T-cell (primary cell): ENCODE results near the gene PTEN. TPM values are rescaled to one million over a fixed set of nuclear protein-coding genes. Genes with fewer than 3 reads are reported as not detected.

Experiments used
- ATAC-seq, 4 experiments: fragments of 200-7000 bp in 3 of 4; fragments of 150-1000 bp in 1 of 4; cut with Tn5 transposase; replicated peaks in 1 of 4; 1 replicate in 3 of 4; 2 replicates in 1 of 4; pipeline ENCODE4 v1.10.0; 2021; ENCODE audit warnings: moderate library complexity in 3 of 4, mild to moderate bottlenecking in 2 of 4, moderate number of reproducible peaks in 1 of 4
- CTCF ChIA-PET, 2 donors: fragments of 300-600 bp; sonication (Branson Sonifier 250); formaldehyde crosslinking; loops; one replicate each; lab custom pipeline; 2022; ENCODE audit warnings: antibody characterized with exemption in 2 of 2; lab: Charles Lee
- POLR2A ChIA-PET, 2 donors: fragments of 300-600 bp; sonication (Branson Sonifier 250); formaldehyde crosslinking; loops; one replicate each; lab custom pipeline; 2022; ENCODE audit warnings: antibody characterized with exemption in 2 of 2; lab: Charles Lee
- DNase-seq, 35 experiments: peaks; one replicate each; pipeline versions ENCODE4 v3.0.0 to v3.0.0-alpha.2; 2013 to 2023
- H3K27ac ChIP-seq: one replicate; pipeline ENCODE4 v1.5.1; 2013; ENCODE audit warnings: low read length
- H3K27me3 ChIP-seq, 2 experiments: replicated peaks in 1 of 2; 1 replicate in 1 of 2; 2 replicates in 1 of 2; pipeline versions ENCODE4 v1.6.1 to v1.7.0; 2013; ENCODE audit warnings: low read length in 1 of 2, mixed read lengths in 1 of 2; ENCODE audit not compliant: control insufficient read depth in 2 of 2, insufficient read depth in 2 of 2; ENCODE audit errors: extremely low read depth in 1 of 2
- H3K36me3 ChIP-seq, 2 donors: 1 replicate in 1 of 2; 2 replicates in 1 of 2; pipeline versions ENCODE4 v1.6.1 to v1.7.0; 2013; ENCODE audit warnings: low read length in 1 of 2; ENCODE audit not compliant: control insufficient read depth in 2 of 2, insufficient read depth in 1 of 2; ENCODE audit errors: extremely low read depth in 1 of 2
- H3K4me1 ChIP-seq, 2 experiments: 1 replicate in 1 of 2; 2 replicates in 1 of 2; pipeline versions ENCODE4 v1.6.1 to v1.7.0; 2013; ENCODE audit warnings: low read length in 2 of 2, mixed read lengths in 1 of 2; ENCODE audit not compliant: insufficient read depth in 2 of 2, control insufficient read depth in 1 of 2; ENCODE audit errors: extremely low read depth in 1 of 2
- H3K4me3 ChIP-seq, 2 donors: 1 replicate in 1 of 2; 2 replicates in 1 of 2; pipeline versions ENCODE4 v1.5.1 to v1.7.0; 2013; ENCODE audit warnings: mild to moderate bottlenecking in 2 of 2, low read length in 1 of 2, moderate library complexity in 1 of 2; ENCODE audit not compliant: control insufficient read depth in 1 of 2; ENCODE audit errors: extremely low read depth in 1 of 2
- H3K9me3 ChIP-seq: 2 replicates; pipeline ENCODE4 v1.7.0; 2013
- H3K27ac Mint-ChIP-seq, 2 donors: one replicate each; pipeline ENCODE4 v1.8.0; 2020 to 2021; ENCODE audit warnings: mild to moderate bottlenecking in 2 of 2, mixed read lengths in 2 of 2
- H3K27me3 Mint-ChIP-seq, 2 donors: one replicate each; pipeline ENCODE4 v1.8.0; 2021 to 2022; ENCODE audit warnings: mixed read lengths in 2 of 2
- H3K36me3 Mint-ChIP-seq: one replicate; pipeline ENCODE4 v1.8.0; 2021; ENCODE audit warnings: mixed read lengths
- H3K4me1 Mint-ChIP-seq, 3 donors: one replicate each; pipeline ENCODE4 v1.8.0; 2020 to 2022; ENCODE audit warnings: mixed read lengths in 3 of 3, mild to moderate bottlenecking in 1 of 3
- H3K4me3 Mint-ChIP-seq, 3 donors: one replicate each; pipeline ENCODE4 v1.8.0; 2020 to 2022; ENCODE audit warnings: mild to moderate bottlenecking in 3 of 3, mixed read lengths in 3 of 3, moderate library complexity in 3 of 3
- H3K9me3 Mint-ChIP-seq, 3 donors: one replicate each; pipeline ENCODE4 v1.8.0; 2020 to 2022; ENCODE audit warnings: mixed read lengths in 3 of 3
- WGBS: methylation state at CpG from one replicate; pipeline ENCODE4 v1.1.5; 2013; ENCODE audit warnings: missing lambda C conversion rate; ENCODE audit not compliant: insufficient coverage; 5-methylcytosine and 5-hydroxymethylcytosine counted together
- total RNA-seq, 35 experiments: library from RNA in 6 of 35; stranded (reverse) in 6 of 35; fragments of 120-200 nt in 1 of 35; gene quantifications; one replicate each; pipeline versions ENCODE4 v1.2.1 to v1.2.4 and lab custom pipeline; 2013 to 2026

PTEN gene
- total RNA-seq, 5 donors from 2014 or later (not counting 1 experiment from before 2014, with no cell fraction given) = 59.9 to 98.7 (median 66.9) TPM

DNA sequence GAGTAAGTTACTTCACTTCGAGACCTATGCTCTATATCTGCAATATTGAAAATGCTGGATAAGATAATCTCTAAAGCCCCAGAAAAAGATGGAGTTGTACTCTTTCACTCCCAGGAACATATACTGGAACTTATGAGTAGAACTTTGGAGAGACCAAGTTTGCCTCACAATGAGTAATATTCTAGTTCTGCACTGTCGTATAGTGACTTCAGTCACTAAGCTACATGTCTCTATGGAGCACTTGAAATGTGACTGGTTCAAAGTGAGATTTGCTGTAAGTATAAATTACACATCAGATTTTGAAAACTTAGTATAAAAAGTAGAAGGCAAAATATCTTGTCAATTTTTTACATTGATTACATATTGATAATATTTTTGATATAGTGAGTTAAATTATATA is 116.4 kb downstream of the PTEN start:
- Mint-ChIP-seq H3K4me3 (no peak overlapping the region), H3K36me3 (no peaks in the 10 kb centered on the region), H3K9me3 (peaks cover 0 to 5% (median 0%) of the 10 kb centered on the region in 3 donors), H3K27me3 (no peaks in the 10 kb centered on the region), H3K4me1 (peaks cover 0 to 2% (median 0%) of the 10 kb centered on the region in 3 donors), H3K27ac (no peak overlapping the region)
- Histone ChIP-seq H3K36me3 (no peaks in the 10 kb centered on the region), H3K4me1 (no peaks in the 10 kb centered on the region), H3K27me3 (peaks cover 0 to 3% of the 10 kb centered on the region in 2 experiments), H3K27ac (no peak overlapping the region), H3K9me3 (no peaks in the 10 kb centered on the region), H3K4me3 (no peak overlapping the region)
- no CpG with 5 or more reads among the region's 2 CpGs for WGBS
- ChIA-PET POLR2A (no interaction called here), CTCF (no interaction called here)
- DNase-seq = no peak
- ATAC-seq = no peak

- Mint-ChIP-seq H3K9me3 (peaks cover 0 to 5% (median 0%) of the 10 kb centered on the region in 3 donors), H3K4me1 (peaks cover 0 to 5% (median 3%) of the 10 kb centered on the region in 3 donors), H3K27me3 (no peaks in the 10 kb centered on the region), H3K36me3 (no peaks in the 10 kb centered on the region), H3K27ac (no peak overlapping the region), H3K4me3 (no peak overlapping the region)
- CTCF ChIA-PET = no interaction called here
- Histone ChIP-seq H3K4me3 (no peak overlapping the region), H3K4me1 (no peaks in the 10 kb centered on the region), H3K36me3 (no peaks in the 10 kb centered on the region), H3K9me3 (no peaks in the 10 kb centered on the region), H3K27me3 (peaks cover 0 to 3% of the 10 kb centered on the region in 2 experiments), H3K27ac (no peak overlapping the region)
- 100% methylated on average over 2 of the region's 2 CpGs for WGBS
- ATAC-seq = no peak
- POLR2A ChIA-PET = no interaction called here
- no peak for DNase-seq
Observed at GRCh38 chr10:87983716-87984115, 120.3 kb downstream of the PTEN start.

GRCh38 chr10:87987206-87987605 is 123.8 kb downstream of the PTEN start:
- Histone ChIP-seq H3K4me3 (no peak overlapping the region), H3K9me3 (no peaks in the 10 kb centered on the region), H3K4me1 (no peaks in the 10 kb centered on the region), H3K27ac (no peak overlapping the region), H3K27me3 (peaks cover 0 to 2% of the 10 kb centered on the region in 2 experiments), H3K36me3 (no peaks in the 10 kb centered on the region)
- no peaks in the 10 kb centered on the region for H3K36me3 Mint-ChIP-seq
- ChIA-PET POLR2A (interaction anchor here in 1 of 2 donors (1.0 kb wide), 1 partner anchor 172 kb away, joined by 3 read pairs; no protein-coding TSS in a partner anchor), CTCF (interaction anchor here (0.7 to 1.1 kb wide), 2 partner anchors 128 to 209 kb away, joined by 3 read pairs; no protein-coding TSS in a partner anchor)
- WGBS = no CpG with 5 or more reads among the region's 2 CpGs
- no peak overlapping the region for H3K27ac Mint-ChIP-seq
- DNase-seq (no peak), ATAC-seq (no peak)
- no peak overlapping the region for H3K4me3 Mint-ChIP-seq
- H3K9me3 Mint-ChIP-seq = peaks cover 0 to 5% (median 0%) of the 10 kb centered on the region in 3 donors
- peaks cover 0 to 5% (median 3%) of the 10 kb centered on the region in 3 donors for H3K4me1 Mint-ChIP-seq
- no peaks in the 10 kb centered on the region for H3K27me3 Mint-ChIP-seq

GRCh38 chr10:87991946-87992345 is 128.5 kb downstream of the PTEN start:
- H3K27me3 ChIP-seq = no peaks in the 10 kb centered on the region
- peaks cover 0 to 4% of the 10 kb centered on the region in 2 experiments for H3K4me1 ChIP-seq
- ATAC-seq (no peak), DNase-seq (no peak)
- WGBS = 92% methylated on average over 5 of the region's 5 CpGs
- Mint-ChIP-seq H3K27ac (no peak overlapping the region), H3K36me3 (no peaks in the 10 kb centered on the region), H3K4me1 (peaks cover 8 to 19% (median 17%) of the 10 kb centered on the region in 3 donors), H3K9me3 (no peaks in the 10 kb centered on the region), H3K4me3 (no peak overlapping the region), H3K27me3 (no peaks in the 10 kb centered on the region)
- H3K36me3 ChIP-seq = no peaks in the 10 kb centered on the region
- H3K27ac ChIP-seq = no peak overlapping the region
- POLR2A ChIA-PET = no interaction called here
- no peak overlapping the region for H3K4me3 ChIP-seq
- no peaks in the 10 kb centered on the region for H3K9me3 ChIP-seq
- CTCF ChIA-PET = no interaction called here

- Mint-ChIP-seq H3K27me3 (no peaks in the 10 kb centered on the region), H3K4me3 (no peak overlapping the region), H3K36me3 (peaks cover 4% of the 10 kb centered on the region), H3K9me3 (no peaks in the 10 kb centered on the region), H3K27ac (no peak overlapping the region), H3K4me1 (no peaks in the 10 kb centered on the region)
- H3K4me3 ChIP-seq = no peak overlapping the region
- DNase-seq = no peak
- H3K4me1 ChIP-seq = no peaks in the 10 kb centered on the region
- whole genome bisulfite sequencing = 80% methylated on average over 1 of the region's 1 CpG
- ATAC-seq = no peak
- no peaks in the 10 kb centered on the region for H3K9me3 ChIP-seq
- H3K27ac ChIP-seq = no peak overlapping the region
- no peaks in the 10 kb centered on the region for H3K27me3 ChIP-seq
- ChIA-PET POLR2A (no interaction called here), CTCF (no interaction called here)
- H3K36me3 ChIP-seq = no peaks in the 10 kb centered on the region
Observed at GRCh38 chr10:88004451-88004850, 141.0 kb downstream of the PTEN start.

DNA sequence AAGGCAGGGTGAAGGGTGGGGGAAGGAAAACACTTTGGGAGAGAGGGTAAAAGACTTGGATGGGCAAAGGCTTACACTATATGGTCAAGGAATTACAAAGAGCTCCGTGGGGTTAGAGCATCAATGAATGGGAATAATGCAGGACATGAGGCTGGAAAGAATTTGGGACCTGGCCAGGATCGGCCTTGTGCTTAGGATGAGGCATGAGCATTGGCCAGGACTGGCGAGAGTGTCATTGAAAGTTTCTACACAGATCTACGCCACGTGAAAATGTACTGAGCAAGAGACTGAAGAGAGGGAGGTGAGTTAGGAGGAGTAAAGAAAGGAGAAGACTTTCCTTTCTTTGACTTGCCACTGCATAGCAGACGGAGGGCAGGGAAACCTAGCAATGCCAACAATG is 142.8 kb downstream of the PTEN start:
- Mint-ChIP-seq H3K27me3 (no peaks in the 10 kb centered on the region), H3K27ac (no peak overlapping the region), H3K9me3 (peaks cover 0 to 6% (median 1%) of the 10 kb centered on the region in 3 donors), H3K4me3 (no peak overlapping the region), H3K4me1 (no peaks in the 10 kb centered on the region), H3K36me3 (no peaks in the 10 kb centered on the region)
- no peak for DNase-seq
- WGBS = 94% methylated on average over 6 of the region's 6 CpGs
- ATAC-seq = no peak
- Histone ChIP-seq H3K36me3 (no peaks in the 10 kb centered on the region), H3K4me1 (no peaks in the 10 kb centered on the region), H3K9me3 (no peaks in the 10 kb centered on the region), H3K27ac (no peak overlapping the region), H3K27me3 (no peaks in the 10 kb centered on the region), H3K4me3 (no peak overlapping the region)
- CTCF ChIA-PET = no interaction called here
- POLR2A ChIA-PET = no interaction called here
